Fibroblast of the aortic adventitia (primary cell): ENCODE data around the gene NINJ2. TPM values are rescaled to one million over a fixed set of nuclear protein-coding genes. Genes with fewer than 3 reads are reported as not detected.

Experiments
- DNase-seq: peaks from one replicate; pipeline ENCODE4 v3.0.0-alpha.2; 2010; ENCODE audit warnings: low read depth
- H3K4me3 ChIP-seq: 2 replicates; pipeline ENCODE4 v1.5.1; 2011; ENCODE audit warnings: low read depth, mild to moderate bottlenecking, control low read depth, low read length, moderate library complexity
- total RNA-seq: library from RNA; depleted of rRNA; stranded (reverse); fragments of >200 nt; gene quantifications from 2 replicates; pipeline ENCODE4 v1.2.3, GENCODE V29; 2012; ENCODE audit warnings: low replicate concordance
- TF ChIP-seq, protein P1 (sequence below): IDR thresholded peaks from 2 replicates; pipeline ENCODE4 v1.5.1; 2011; ENCODE audit warnings: mild to moderate bottlenecking, low read length, control low read depth, inconsistent platforms; ENCODE audit not compliant: insufficient read depth

NINJ2 gene
- total RNA-seq, 1 donor = 0.45 TPM

DNA sequence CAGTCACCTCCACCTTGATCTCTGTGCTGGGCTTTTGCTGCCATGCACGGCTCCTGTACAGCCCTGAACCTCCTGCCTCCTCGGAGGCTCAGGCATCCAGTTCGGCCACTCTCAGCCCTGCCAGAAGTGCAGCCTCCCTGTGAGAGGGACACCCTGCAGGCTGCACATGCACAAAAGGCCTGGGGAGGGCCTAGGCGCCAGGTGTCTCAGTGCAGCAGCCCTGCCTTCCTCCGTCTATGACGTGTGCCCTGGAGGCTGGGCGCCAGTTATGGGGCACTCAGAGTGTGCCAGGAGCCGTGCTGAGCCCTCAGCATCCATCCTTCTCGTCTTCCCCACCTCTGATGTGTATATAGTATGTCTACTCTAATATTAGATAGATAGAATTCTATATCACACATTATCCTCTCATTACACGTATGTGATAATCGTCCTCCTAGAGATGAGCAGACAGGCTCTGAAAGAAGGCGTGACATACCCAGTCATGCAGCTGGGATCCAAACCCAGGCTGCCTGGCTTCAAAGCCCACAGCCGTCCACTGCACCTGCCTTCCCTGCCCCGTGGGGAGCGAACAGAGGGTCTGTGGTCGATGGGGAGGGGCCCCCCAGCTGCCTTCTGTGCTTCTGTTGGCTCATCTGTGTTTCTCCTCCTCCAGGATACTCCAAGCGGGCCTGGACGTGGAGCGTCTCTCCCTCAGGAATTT lies 102.4 kb downstream of the NINJ2 start:
- TF ChIP-seq, protein P1, sequence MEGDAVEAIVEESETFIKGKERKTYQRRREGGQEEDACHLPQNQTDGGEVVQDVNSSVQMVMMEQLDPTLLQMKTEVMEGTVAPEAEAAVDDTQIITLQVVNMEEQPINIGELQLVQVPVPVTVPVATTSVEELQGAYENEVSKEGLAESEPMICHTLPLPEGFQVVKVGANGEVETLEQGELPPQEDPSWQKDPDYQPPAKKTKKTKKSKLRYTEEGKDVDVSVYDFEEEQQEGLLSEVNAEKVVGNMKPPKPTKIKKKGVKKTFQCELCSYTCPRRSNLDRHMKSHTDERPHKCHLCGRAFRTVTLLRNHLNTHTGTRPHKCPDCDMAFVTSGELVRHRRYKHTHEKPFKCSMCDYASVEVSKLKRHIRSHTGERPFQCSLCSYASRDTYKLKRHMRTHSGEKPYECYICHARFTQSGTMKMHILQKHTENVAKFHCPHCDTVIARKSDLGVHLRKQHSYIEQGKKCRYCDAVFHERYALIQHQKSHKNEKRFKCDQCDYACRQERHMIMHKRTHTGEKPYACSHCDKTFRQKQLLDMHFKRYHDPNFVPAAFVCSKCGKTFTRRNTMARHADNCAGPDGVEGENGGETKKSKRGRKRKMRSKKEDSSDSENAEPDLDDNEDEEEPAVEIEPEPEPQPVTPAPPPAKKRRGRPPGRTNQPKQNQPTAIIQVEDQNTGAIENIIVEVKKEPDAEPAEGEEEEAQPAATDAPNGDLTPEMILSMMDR = no peak
- no peak overlapping the region for H3K4me3 ChIP-seq
- DNase-seq = no peak

DNA sequence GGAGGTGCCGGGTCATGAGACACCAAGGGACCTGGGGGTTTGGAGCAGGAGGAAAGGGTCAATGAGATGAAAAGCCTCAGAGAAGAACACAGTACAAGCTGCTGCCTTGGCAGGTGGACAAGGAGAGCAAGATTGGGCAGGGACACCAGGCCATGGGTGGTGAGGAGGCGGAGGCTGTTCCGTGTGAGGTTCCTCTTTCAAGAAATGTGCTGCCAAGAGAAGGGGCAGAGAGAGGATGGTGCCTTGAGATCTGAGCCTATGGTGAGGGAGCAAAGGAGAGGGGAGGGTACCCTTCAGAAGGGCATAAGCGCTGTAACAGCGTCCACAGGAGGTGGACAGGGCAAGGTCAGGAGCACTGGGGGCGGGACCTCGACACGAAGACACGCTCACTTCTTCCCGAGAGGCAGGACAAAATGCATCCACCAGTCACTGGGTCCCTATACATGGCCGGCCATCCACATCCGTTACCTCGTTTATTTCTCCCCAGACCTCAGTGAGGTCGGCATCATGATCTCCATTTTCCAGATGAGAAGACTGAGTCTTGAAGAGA lies 103.3 kb downstream of the NINJ2 start:
- H3K4me3 ChIP-seq = no peak overlapping the region
- TF ChIP-seq, protein P1 = no peak
- DNase-seq = no peak

DNA sequence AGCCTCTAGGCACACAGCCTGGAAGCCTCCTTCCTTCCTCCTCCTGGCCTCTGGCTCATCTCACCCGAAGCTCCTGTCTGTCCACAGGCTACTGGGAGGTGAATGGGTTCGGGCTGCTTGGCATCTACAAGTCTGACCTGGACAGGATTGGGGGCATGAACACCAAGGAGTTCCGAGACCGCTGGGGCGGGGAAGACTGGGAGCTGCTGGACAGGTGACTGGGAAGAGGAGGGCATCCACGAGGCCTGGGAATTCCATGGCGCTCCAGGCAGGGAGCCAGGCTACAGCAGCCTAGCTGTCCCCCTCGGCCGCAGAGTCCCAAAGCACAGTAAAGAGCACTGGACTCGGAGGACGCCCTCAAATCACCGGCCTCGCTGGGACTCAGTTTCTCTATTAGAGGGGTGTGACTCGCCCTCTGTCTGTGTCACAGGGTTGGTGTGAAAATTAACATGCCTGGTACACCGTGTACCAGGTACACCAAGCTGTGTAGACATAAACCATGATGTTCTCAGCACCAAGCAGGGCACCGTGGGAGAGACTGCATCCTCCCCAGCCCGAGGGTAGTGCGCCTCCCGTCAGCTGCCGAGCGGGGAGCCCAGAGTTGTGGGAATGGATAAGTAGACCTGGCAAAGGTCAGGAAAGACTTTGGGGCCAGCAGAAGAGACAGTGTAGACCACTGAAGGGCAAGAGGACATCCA lies 103.9 kb downstream of the NINJ2 start:
- TF ChIP-seq, protein P1 = no peak
- DNase-seq = no peak
- no peak overlapping the region for H3K4me3 ChIP-seq

DNA sequence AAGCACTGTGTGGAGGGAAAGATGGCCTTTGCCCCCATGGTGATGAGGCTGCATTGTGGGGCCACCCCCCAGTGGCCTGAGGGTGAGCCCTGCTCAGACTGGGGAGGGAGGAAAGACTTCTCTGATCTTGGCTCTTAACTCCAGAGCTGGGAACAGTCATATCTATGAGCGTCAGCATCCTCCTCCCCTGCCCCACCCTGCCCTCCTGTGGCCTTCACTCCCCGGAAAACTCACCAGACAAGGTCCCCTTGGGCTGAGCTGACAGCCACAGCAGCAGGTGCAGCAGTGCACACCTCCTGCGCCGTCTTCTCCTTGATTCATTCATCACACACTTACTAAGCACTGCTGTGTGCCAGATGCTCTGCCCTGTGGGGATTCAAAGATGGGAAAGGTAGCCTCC lies 104.7 kb downstream of the NINJ2 start:
- DNase-seq = no peak
- H3K4me3 ChIP-seq = no peak overlapping the region
- TF ChIP-seq, protein P1 = no peak

DNA sequence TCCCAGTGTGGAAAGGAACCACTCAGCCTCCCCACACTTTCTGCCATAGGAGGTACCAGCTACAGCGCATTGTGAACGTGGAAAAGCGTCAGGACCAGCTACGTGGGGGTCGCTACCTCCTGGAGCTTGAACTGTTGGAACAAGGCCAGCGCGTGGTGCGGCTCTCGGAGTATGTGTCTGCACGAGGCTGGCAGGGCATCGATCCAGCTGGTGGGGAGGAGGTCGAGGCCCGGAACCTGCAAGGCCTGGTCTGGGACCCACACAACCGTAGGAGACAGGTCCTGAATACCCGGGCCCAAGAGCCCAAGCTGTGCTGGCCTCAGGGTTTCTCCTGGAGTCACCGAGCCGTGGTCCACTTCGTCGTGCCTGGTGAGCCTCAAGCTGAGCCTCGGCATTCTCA lies 106.7 kb downstream of the NINJ2 start:
- TF ChIP-seq, protein P1 = no peak
- no peak overlapping the region for H3K4me3 ChIP-seq
- no peak for DNase-seq

DNA sequence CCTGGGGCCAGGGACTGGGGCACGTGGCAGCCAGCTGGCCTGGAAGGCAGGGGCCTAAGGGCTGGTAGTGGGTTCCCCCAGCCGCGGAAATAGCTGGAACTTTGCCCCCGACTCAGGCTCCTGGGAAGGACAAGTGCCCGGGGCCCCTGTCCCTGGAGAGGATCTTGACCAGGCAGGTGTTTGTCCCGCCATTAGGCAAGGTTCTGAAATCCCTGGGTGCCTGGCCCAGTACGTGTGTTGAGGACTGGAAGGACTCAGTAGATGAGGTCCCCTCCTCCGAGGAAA lies 109.3 kb downstream of the NINJ2 start:
- H3K4me3 ChIP-seq = no peak overlapping the region
- TF ChIP-seq, protein P1 = no peak
- no peak for DNase-seq
